WERI-Rb-1 (cell line): Measurements from ENCODE around the gene ZNF444.

Experiments
- DNase-seq: peaks from one replicate; pipeline ENCODE4 v3.0.0-alpha.2; 2020
- H3K27ac ChIP-seq: fragments of 250-450 bp; sonication (Bioruptor Pico); 2 replicates; pipeline ENCODE4 v1.5.1; 2020; ENCODE audit warnings: mild to moderate bottlenecking, moderate library complexity
- H3K27me3 ChIP-seq: fragments of 250-450 bp; sonication (Bioruptor Pico); 2 replicates; pipeline ENCODE4 v1.5.1; 2021; ENCODE audit warnings: mild to moderate bottlenecking, low read depth, moderate library complexity; ENCODE audit not compliant: insufficient read depth, severe bottlenecking
- H3K36me3 ChIP-seq: fragments of 250-450 bp; sonication (Bioruptor Pico); 2 replicates; pipeline ENCODE4 v1.5.1; 2020; ENCODE audit warnings: mild to moderate bottlenecking, moderate library complexity
- H3K4me3 ChIP-seq: 2 replicates; pipeline ENCODE4 v1.5.1; 2011; ENCODE audit warnings: low read depth, mild to moderate bottlenecking, control low read depth, low read length
- H3K9me3 ChIP-seq: fragments of 250-450 bp; sonication (Bioruptor Pico); 2 replicates; pipeline ENCODE4 v1.5.1; 2021; ENCODE audit warnings: mild to moderate bottlenecking, moderate library complexity; ENCODE audit not compliant: severe bottlenecking
- CTCF ChIP-seq: IDR thresholded peaks from 2 replicates; pipeline ENCODE4 v1.5.1; 2011; ENCODE audit warnings: low read depth, mild to moderate bottlenecking, control low read depth, inconsistent platforms, low read length

ZNF444 gene

GRCh38 chr19:56115490-56115889 lies 25.6 kb upstream of the ZNF444 start:
- DNase-seq = no peak
- peaks cover 33% of the 10 kb centered on the region for H3K36me3 ChIP-seq
- no peak overlapping the region for H3K4me3 ChIP-seq
- H3K27me3 ChIP-seq = no peaks in the 10 kb centered on the region
- peak overlapping the region; percentile 69 for H3K27ac ChIP-seq
- H3K9me3 ChIP-seq = no peaks in the 10 kb centered on the region
- TF ChIP-seq CTCF = no peak

- Histone ChIP-seq H3K36me3 (peaks cover 33% of the 10 kb centered on the region), H3K9me3 (no peaks in the 10 kb centered on the region), H3K27me3 (no peaks in the 10 kb centered on the region), H3K4me3 (no peak overlapping the region), H3K27ac (peak overlapping the region; percentile 99)
- TF ChIP-seq CTCF = no peak
- DNase-seq = peak; percentile 91
These were observed 24.5 kb upstream of the ZNF444 start for GRCh38 chr19:56116606-56117005.

- H3K27ac ChIP-seq = peak overlapping the region; percentile 99
- H3K27me3 ChIP-seq = no peaks in the 10 kb centered on the region
- no peak for TF ChIP-seq CTCF
- H3K36me3 ChIP-seq = peaks cover 26% of the 10 kb centered on the region
- DNase-seq = no peak
- H3K4me3 ChIP-seq = no peak overlapping the region
- no peaks in the 10 kb centered on the region for H3K9me3 ChIP-seq
These were observed 23.7 kb upstream of the ZNF444 start for GRCh38 chr19:56117376-56117884.

GRCh38 chr19:56117889-56118288 lies 23.2 kb upstream of the ZNF444 start:
- Histone ChIP-seq H3K9me3 (no peaks in the 10 kb centered on the region), H3K27me3 (no peaks in the 10 kb centered on the region), H3K27ac (peak overlapping the region; percentile 99), H3K36me3 (peaks cover 26% of the 10 kb centered on the region), H3K4me3 (no peak overlapping the region)
- no peak for TF ChIP-seq CTCF
- no peak for DNase-seq

GRCh38 chr19:56118666-56119581 lies 22.2 kb upstream of the ZNF444 start:
- DNase-seq = no peak
- no peak for TF ChIP-seq CTCF
- no peaks in the 10 kb centered on the region for H3K9me3 ChIP-seq
- H3K27me3 ChIP-seq = no peaks in the 10 kb centered on the region
- H3K27ac ChIP-seq = peak overlapping the region; percentile 99
- peak overlapping the region; percentile 93 for H3K4me3 ChIP-seq
- H3K36me3 ChIP-seq = peaks cover 26% of the 10 kb centered on the region
